Chondrocyte (in vitro differentiated cells): Measurements from ENCODE around the gene SHB. TPM values are rescaled to one million over a fixed set of nuclear protein-coding genes. Genes with fewer than 3 reads are reported as not detected.

Experiments used
- DNase-seq: peaks from one replicate; pipeline ENCODE4 v3.0.0; 2021; ENCODE audit warnings: mixed read lengths, low spot score
- H3K27ac Mint-ChIP-seq: one replicate; pipeline ENCODE4 v1.8.0; 2021; ENCODE audit warnings: mild to moderate bottlenecking, moderate library complexity, mixed read lengths; ENCODE audit not compliant: unreplicated experiment
- H3K27me3 Mint-ChIP-seq: 2 replicates; pipeline ENCODE4 v1.8.0; 2021; ENCODE audit warnings: low read depth, mixed read lengths
- H3K36me3 Mint-ChIP-seq: 2 replicates; pipeline ENCODE4 v1.8.0; 2021; ENCODE audit warnings: low read depth, mixed read lengths
- H3K4me1 Mint-ChIP-seq: 2 replicates; pipeline ENCODE4 v1.8.0; 2021; ENCODE audit warnings: low read depth, mild to moderate bottlenecking, mixed read lengths
- H3K4me3 Mint-ChIP-seq: one replicate; pipeline ENCODE4 v1.8.0; 2021; ENCODE audit warnings: mild to moderate bottlenecking, moderate library complexity, mixed read lengths; ENCODE audit not compliant: unreplicated experiment
- H3K9me3 Mint-ChIP-seq: 2 replicates; pipeline ENCODE4 v1.8.0; 2021; ENCODE audit warnings: low read depth, mixed read lengths
- CTCF ChIP-seq: fragments of 200-600 bp; sonication (generic); IDR thresholded peaks from 2 replicates; pipeline ENCODE4 v1.5.0; 2021; ENCODE audit warnings: antibody characterized with exemption, mild to moderate bottlenecking, moderate library complexity
- total RNA-seq: library from RNA; stranded (reverse); gene quantifications from 3 replicates; pipeline ENCODE4 v1.2.1, GENCODE V29; 2021

Gene SHB
- total RNA-seq, 1 donor from 2014 or later: 23.8 TPM

GRCh38 chr9:37917801-37918664 is 151.0 kb downstream of the SHB start:
- no peak for TF ChIP-seq CTCF
- H3K36me3 Mint-ChIP-seq: peaks cover 8% of the 10 kb centered on the region
- no peaks in the 10 kb centered on the region for H3K9me3 Mint-ChIP-seq
- H3K27me3 Mint-ChIP-seq: no peaks in the 10 kb centered on the region
- H3K27ac Mint-ChIP-seq: no peak overlapping the region
- H3K4me3 Mint-ChIP-seq: no peak overlapping the region
- no peak for DNase-seq
- H3K4me1 Mint-ChIP-seq: peaks cover 12% of the 10 kb centered on the region

- H3K4me3 Mint-ChIP-seq: no peak overlapping the region
Measured at GRCh38 chr9:37917313-37917731, 151.7 kb downstream of the SHB start.

GRCh38 chr9:37916471-37917312 is 152.3 kb downstream of the SHB start:
- H3K36me3 Mint-ChIP-seq: peaks cover 8% of the 10 kb centered on the region
- no peaks in the 10 kb centered on the region for H3K9me3 Mint-ChIP-seq
- DNase-seq: no peak
- H3K4me1 Mint-ChIP-seq: peaks cover 12% of the 10 kb centered on the region
- no peak for TF ChIP-seq CTCF
- H3K27ac Mint-ChIP-seq: no peak overlapping the region
- no peak overlapping the region for H3K4me3 Mint-ChIP-seq
- H3K27me3 Mint-ChIP-seq: no peaks in the 10 kb centered on the region

More at GRCh38 chr9:37917313-37917731, 151.7 kb downstream of the SHB start:
- no peak for DNase-seq
- TF ChIP-seq CTCF: no peak
- Mint-ChIP-seq H3K9me3 (no peaks in the 10 kb centered on the region), H3K27ac (no peak overlapping the region), H3K27me3 (no peaks in the 10 kb centered on the region), H3K4me1 (peaks cover 12% of the 10 kb centered on the region), H3K36me3 (peaks cover 8% of the 10 kb centered on the region)

GRCh38 chr9:37915911-37916470 is 153.0 kb downstream of the SHB start:
- Mint-ChIP-seq H3K4me1 (peaks cover 12% of the 10 kb centered on the region), H3K36me3 (peaks cover 6% of the 10 kb centered on the region), H3K4me3 (no peak overlapping the region), H3K27me3 (no peaks in the 10 kb centered on the region), H3K9me3 (no peaks in the 10 kb centered on the region), H3K27ac (no peak overlapping the region)
- DNase-seq: no peak
- TF ChIP-seq CTCF: no peak
